NCI-H2107 treated with DMSO at 0.1 percent for 48 hours (cell line): ENCODE measurements around the gene EXOSC9.
A peak's percentile ranks its signal among the peaks of the same experiment; 100 is the strongest.
"Not testable (repeated sequence)": the region's sequence is repeated elsewhere in the genome, so short reads cannot be mapped to it uniquely, and the experiment has no call there.

Experiments
- DNase-seq: peaks from one replicate; lab custom pipeline; 2025; ENCODE audit not compliant: unreplicated experiment; lab: John Stamatoyannopoulos, UW

Gene EXOSC9, protein sequence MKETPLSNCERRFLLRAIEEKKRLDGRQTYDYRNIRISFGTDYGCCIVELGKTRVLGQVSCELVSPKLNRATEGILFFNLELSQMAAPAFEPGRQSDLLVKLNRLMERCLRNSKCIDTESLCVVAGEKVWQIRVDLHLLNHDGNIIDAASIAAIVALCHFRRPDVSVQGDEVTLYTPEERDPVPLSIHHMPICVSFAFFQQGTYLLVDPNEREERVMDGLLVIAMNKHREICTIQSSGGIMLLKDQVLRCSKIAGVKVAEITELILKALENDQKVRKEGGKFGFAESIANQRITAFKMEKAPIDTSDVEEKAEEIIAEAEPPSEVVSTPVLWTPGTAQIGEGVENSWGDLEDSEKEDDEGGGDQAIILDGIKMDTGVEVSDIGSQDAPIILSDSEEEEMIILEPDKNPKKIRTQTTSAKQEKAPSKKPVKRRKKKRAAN

DNA sequence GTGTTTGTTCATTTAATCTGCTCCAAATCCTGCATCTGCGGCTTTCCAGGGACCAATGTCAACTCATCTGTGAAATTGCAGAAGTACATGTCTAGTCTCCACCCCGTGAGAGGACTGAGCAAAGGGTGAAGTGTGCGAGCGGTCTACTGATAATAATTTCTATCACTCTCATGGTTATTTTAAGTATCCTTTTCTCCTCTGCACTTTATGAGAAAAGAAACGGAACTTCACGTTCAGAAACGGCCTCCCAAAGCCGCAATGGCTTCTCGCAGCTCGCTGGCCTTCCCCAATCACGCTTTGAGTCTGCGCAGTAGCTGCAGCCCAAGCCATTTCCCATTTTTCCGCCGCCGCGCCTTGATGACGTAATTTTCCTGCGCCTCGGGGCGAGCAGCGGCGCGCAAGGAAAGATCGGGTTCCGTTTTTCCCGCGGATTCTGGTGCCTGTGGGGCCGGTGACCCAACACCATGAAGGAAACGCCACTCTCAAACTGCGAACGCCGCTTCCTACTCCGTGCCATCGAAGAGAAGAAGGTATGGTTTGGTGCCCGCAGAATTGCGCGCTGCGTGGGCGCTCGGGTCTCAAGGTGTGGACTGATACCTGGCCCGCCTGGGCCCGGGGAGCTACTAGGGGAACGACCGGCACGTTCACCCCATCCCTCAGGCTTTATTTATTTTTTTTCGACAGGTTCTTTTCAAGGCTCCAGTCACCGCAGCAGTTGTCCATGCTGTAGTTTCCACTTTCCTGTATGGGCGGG, at the start of gene EXOSC9:
EXOSC9 (plus strand) TSS at position 363 of the 754 bp plus-strand sequence; CDS start at position 465, 102 bp downstream.
- DNase-seq = peak; percentile 63

DNA sequence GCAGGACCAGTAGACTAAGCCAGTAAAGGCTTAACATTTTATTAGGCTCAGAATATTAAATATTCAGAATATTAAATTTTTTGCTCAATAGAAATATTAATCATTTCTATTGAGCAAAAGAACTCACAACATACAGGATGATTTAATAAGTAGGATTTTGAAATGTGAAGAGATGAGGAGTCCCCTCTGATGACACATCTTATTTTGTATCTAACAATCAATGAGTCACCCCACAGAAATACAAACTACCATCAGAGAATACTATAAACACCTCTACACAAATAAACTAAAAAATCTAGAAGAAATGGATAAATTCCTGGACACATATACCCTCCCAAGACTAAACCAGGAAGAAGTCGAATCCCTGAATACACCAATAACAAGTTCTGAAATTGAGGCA, 49.0 kb upstream of the EXOSC9 start:
- DNase-seq = not testable (repeated sequence)

DNA sequence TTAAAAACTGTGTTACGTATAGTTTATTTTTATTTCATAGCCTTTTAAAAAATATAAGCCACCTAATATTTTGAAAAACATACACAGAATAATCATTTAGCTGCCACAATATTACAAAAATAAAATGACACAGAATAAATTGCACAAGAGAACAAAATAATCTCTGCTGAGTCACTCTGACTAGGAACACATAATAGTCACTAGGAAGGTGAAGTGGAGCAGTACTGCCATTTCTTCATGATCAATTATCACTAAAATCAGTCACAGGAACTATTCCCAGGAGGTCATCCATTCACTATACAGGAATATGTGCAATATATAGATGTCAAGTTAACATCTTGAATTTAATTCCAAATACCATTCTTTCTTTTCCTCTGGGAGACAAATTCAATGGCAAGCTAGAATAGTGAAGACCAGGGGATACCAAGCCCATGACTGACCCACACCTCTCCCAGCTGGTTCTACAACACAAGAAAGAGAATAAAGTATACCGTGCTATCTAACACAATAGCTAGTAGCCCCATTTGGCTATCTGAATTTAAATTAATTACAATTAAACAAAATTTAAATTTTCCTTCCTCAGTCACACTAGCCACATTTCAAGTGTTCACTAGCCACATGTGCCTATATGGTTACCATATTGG, 42.1 kb upstream of the EXOSC9 start:
- no peak for DNase-seq

DNA sequence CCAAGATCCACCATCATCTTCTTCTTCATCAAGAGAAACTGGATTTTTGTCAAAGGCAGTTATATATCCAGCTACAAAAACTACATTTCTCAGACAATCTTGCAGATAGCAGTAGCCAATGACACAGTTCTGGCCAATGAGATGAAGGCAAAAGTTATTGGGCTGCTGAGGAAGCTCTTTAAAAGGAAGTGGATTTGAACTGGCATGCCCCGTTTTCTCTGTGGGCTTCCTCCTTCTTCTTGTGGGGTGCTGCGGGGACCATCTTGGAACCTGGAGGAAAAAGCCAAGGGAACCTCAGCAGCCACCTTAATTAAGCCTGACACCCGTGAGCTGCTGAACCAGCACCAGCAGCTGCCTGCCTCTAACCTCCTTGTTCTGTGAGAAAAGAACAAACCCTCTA, 40.9 kb upstream of the EXOSC9 start:
- no peak for DNase-seq

DNA sequence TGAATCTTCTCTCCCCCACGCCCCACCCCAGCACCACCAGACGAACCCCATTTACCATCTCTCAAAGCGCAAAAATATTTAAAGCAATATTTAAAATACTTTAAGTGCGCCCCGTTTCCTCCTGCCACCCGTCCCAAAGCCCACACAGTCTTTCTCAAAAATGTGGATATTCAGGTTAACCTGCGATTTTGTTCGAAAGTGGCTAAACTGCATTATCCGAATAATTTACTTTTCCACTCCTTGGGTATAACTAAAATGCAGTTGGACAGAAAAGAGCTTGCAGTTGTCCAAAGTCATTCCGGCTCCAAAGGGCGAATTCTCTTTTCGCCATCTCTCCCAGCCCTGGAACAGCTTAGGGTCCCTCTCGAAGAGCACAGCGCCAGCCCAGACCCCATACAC, 36.8 kb upstream of the EXOSC9 start:
- no peak for DNase-seq

DNA sequence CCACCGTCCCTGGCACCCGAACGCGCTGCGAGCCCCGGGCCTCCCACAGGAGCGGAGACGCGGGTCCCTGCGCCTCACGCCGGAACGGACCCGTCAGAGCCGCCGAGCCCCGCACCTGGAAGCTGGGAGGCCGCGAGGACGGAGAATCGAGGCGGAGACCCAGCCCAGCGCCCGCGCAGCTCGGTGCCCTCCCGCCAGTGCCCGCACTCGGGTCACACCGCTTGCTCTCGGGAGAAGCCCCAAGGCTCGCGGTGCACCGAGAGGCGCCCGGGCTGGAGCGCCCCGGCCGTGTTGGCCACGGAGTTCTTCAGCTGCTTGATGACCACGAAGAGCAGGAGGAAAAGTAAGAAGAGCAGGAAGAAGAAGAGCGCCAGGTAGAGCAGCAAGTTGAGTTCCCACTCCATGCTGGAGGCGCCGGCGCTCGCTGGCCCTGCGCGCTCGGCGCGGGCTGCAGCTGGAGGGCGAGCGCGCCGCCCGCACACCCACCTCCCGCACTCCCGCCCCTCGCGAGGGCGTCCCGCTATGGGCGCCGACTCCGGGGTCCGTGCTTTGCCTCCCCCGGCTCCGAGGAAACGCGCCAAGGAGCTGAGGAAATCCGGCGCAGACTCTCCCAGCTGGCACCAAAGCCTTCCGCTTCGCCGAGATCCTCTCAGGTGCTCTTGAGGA, 36.3 kb upstream of the EXOSC9 start, which contains the start of gene SMIM43:
SMIM43 (minus strand) TSS at position 463 of the 666 bp plus-strand sequence; CDS start at position 404, 59 bp downstream.
- DNase-seq = no peak

DNA sequence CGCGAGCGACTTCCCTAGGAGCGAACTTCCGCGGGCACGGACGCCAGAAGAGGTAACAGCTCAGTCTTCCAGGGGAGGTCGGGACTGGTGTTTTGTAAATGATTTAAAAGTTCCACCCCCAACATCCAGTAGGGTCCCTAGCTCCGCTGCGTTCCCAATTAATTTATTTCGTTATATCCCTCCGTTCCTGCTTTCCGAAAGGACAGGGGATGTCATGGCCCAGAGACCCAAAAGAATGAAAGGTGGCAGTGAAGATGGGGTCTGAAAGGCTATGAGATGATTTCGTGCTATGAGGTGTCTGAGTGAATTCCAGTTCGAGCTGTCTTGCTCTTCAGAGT, 35.8 kb upstream of the EXOSC9 start:
- no peak for DNase-seq

DNA sequence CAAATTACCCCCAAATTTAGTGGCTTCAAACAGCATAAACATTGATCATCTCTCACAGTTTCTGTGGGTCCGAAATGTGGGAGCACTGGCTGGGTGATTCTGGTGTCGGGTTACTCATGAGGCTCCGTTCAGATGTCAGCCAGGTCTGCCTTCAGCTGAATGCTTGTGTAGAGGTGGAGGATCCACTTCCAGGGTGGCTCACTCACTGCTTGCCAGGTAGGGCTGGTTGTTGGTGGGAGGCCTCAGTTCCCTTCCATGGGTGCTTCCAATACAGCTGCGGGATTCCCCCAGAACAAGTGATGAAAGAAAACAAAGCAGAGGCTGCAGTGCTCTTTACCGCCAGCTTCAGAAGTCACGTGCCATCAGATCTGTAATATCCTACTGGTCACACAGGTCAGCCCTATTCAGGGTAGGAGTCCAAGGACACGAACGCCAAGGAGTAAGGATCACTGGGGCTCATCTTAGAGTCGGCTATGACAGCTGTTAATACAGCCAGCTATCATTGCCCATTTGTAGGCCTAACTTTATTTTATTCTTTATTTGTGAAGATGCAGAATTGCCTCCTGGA, 35.1 kb upstream of the EXOSC9 start:
- DNase-seq = no peak

DNA sequence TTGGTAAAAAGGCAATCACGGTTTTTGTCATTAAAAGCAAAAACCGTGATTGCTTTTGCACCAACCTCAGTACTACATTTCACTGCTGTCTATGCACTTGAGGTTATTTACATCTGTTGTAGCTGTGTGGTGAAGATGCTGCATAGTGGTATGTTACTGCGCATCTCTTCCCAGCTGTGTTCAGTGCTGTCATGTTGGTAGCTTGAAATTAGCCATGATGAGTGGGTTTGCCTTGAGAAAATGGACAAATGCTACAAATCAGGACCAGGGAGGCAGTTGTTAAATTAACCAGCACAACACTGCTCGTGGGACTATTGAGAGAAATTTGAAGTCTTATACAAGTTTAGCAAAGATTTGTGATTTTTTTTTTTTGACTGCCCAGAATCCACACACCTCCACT, 34.0 kb upstream of the EXOSC9 start:
- DNase-seq = no peak

DNA sequence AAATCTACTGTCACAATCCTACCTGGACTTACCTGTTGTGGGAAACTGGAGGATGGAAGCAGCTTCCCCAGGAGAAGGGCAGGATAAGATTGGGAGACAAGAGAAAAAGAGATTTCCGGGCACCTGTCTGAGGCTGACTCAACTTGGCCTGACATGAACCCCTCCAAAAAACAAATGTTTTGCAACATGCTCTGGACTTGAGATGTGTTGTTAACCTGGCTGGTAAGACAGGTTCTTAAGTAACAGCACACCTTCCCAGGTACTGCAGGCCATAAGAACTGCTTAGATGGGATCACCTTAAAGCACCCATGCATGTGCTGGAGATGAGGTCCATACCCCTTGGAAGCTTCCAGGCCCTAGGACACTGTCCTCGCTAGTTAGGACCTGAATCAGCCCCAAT, 31.8 kb upstream of the EXOSC9 start:
- DNase-seq = no peak

DNA sequence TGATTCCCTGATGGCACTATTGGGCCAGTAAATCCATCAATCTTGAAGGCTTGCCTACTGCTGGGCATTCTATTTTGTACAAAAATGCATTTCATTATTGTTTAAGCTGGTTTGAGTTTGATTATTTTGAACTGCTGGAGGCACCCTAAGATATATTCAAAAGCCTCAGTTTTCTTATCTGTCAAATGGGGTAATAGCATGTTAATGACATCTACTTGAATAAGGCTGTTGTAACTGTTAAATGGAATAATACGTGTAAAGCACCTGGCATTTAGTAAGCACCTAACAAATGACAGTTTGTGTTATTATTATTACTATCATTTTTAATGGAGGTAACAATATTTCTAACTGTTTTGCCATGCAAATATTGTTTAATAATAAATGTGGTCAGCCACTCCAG, 29.3 kb upstream of the EXOSC9 start:
- DNase-seq = no peak

DNA sequence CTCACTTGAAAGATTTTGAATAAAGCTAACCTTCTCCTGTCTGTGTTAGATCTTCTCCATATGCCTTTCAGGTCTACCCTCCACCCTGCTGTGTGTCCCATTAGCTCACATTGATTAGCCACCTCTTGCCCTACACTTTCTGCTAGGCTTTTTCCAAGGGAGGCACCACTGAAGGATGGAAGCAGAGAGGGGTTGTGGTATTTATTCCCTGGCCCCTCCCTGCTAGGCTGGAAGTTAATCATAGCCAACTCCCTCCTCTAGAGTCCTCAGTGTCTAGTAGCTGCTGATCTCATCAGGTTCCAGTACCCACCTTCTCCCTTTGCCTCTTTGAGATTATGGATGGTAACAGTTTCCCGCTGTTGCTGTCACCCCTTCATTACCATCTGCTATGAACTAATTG, 27.2 kb upstream of the EXOSC9 start:
- no peak for DNase-seq

DNA sequence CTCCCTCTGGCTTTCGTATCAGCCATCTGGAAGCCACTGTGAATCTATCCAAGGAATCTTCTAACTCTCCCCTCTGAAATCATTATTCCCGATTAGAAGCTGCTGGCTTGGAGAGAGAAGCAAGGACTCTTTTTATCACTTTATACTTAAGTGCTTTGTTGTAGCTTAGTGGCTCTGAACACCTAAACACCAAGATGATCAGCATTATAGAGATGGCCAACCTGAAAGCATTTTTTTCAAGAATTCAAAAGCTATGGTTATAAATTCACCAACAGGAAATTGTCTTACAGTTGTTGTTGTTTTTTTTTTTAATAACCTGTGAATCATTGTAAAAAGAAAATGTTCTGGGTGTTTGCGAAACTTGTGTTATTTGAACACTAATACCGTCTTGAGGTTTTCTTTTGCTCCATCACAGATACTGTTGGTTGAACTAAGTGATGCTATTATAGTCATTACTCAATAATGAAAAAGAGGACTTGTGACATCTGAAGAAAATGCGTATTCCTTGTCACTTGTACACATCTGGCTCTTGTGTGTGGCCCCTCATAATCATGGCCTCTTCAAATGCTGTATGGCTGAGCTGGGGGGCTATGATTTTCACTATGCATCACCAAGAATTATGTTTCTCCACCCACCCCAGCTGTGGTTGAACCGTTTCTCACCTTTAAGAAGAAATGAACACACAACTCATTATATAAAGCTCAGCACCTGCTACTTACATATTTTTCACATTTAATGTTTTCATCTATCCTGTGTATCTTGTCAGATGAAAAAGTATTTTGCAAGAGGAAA, 24.3 kb upstream of the EXOSC9 start:
- DNase-seq = no peak

DNA sequence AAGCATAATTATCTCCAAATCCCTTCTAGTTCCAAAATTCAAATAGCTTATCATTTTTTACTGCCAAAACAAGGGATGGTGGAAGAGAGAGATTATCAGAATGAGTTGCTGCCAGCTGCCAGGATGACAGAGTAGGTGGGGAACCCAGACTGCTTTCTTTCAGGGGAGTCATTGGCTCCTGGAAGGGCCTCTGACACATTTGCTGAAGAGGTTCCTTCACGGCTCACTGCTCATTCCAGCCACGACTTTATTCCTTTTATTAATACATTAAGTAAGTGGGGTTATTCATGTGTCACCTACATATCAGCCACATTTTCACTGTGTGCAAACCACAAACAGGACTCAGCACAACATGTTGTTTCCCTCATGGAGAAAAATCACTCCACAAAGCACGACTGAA, 23.5 kb upstream of the EXOSC9 start:
- peak; percentile 19 for DNase-seq

DNA sequence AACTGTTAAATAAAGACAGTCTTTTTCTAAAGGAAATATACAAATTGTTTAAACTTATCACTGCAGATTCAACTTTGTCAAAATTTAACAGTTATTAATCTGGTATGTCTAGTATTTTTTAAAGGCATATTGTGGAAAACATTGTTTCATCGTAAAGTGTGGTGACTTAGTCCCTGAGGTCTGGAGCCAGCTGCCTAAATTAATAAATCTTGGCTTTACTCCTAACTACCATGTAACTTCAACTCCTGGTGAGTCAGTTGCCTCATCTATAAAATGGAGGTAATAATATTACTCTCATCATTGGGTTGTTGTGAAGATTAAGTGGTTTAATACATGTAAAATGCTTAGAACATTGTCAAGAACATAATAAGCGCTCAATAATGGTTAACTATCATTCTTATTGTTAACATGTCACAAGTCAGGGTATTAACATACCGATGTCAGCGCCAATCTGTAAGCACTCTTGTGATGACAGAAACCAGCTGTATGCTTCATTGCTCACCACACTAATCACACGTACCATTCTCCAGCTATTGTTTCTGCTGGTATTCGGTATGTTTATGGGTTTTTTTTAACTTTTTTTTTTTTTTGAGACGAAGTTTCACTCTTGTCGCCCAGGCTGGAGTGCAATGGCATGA, 22.0 kb upstream of the EXOSC9 start:
- DNase-seq = no peak

DNA sequence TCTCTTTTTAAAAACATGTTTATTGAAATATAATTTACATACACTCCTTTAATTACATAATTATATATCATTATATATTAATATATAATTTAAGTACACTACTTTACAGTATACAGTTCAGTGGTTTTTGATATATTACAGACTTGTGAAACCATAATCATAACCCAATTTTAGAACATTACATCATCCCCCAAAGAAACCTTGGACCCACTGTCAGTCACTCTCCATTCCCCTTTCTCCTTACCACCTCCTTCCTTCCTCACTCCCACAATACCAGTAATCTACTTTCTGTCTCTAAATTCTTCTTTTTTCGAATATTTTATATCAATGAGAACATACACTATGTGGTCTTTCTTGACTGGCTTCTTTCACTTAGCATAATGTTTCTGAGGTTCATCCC, 17.9 kb upstream of the EXOSC9 start:
- no peak for DNase-seq

DNA sequence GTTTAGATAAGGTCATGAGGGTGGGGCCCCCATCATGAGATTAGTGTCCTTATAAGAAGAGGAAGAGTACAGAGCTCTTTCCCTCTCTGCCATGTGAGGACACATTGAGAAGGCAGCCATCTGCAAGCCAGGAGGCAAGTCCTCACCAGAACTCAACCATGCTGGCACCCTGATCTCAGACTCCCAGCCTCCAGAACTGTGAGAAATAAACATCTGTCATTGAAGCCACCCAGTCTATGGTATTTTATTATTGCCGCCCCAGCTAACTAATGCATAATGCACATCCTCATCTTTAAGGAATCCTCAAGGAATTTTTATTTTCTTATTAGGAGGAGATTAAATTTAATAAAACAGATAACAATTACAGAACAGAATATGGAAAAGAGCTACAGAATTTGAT, 16.7 kb upstream of the EXOSC9 start:
- no peak for DNase-seq

DNA sequence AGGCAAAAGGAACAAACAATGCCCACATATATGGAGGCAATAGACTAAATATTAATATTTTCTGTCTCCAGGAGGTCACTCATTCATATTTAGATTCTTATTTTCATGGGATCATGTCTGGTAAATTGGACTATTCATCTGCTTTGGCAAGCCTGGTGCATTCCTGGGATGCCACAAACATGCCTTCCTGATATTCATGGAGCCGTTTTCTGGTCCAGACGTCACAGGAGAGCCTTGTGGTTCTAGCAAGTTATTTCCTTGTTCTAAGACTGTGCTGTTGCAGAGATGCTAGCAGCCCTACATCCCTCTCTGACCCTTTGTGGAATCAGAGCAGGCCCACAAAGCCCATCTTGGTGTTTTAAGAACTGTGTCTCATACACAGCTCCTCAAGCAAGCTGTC, 16.1 kb upstream of the EXOSC9 start:
- DNase-seq = no peak

DNA sequence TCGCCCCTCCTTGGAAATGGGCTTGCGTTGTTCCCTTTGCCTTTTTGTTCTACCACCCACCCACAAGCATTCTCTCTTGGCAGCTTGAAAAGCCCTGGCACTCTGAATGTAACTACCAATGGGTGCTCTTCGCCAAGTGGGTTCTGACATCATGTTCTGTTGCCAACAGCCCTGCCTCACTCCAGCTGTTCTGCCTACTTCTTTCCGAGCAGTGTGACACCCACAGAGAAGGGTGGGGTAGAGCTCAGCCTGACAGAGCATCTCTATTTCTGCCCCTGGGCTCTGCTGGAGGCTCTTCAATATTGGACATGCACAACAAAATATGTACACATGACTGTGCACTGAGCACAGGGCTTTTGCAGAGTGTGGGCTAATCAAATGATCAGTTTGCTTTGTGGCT, 15.6 kb upstream of the EXOSC9 start:
- no peak for DNase-seq

DNA sequence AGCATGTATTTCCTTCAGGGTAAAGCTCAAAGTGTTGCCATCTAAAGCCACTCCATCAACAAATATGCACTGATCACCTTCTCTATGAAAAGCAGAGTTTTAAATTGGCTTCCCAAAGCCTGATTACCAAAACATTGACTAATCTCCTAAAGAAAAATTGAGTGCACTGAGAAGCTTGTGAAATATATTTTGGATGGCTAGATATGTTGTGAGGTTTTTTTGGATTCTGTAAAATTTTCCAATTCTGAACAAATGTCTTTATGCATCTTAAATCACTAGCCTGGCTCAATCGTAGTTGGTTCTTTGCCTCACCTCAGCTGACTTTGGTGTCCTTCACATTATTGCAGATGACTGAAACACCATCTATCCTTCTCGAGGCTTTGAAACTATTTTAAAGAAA, 14.9 kb upstream of the EXOSC9 start:
- DNase-seq = no peak
